ENCODE data around the gene MDM2. TPM values are rescaled to one million over a fixed set of nuclear protein-coding genes. Genes with fewer than 3 reads are reported as not detected.

MDM2 gene
- total and polyA plus RNA-seq, 10 donors, result 41.5 to 248 (median 111) TPM

- WGBS, 5 donors, result 84 to 92% (median 88%) methylated on average over 10 of the region's 10 CpGs
- Histone ChIP-seq H3K9me3 (no peaks in the 10 kb centered on the region), H3K27me3 (replicated peaks in 1 of 7) (no peaks in the 10 kb centered on the region), H3K4me1 (peaks cover 0 to 9% (median 1%) of the 10 kb centered on the region in 6 donors), H3K4me3 (no peak overlapping the region), H3K27ac (no peak overlapping the region), H3K36me3 (peaks cover 0 to 76% (median 11%) of the 10 kb centered on the region in 6 donors)
- TF ChIP-seq CTCF (IDR thresholded peaks at IDR 0.05 in 8 of 11, conservative IDR thresholded peaks at IDR 0.05 in 3 of 11), result no peak
- TF ChIP-seq POLR2AphosphoS5 (IDR thresholded peaks at IDR 0.05), result no peak
- no peak for TF ChIP-seq POLR2A (IDR thresholded peaks at IDR 0.05)
- intact Hi-C loops (cut with DNase I; ENCODE audit: low total_unique reads), result loop anchor here (10.0 kb wide), 2 partner anchors 207 to 287 kb away; no protein-coding TSS in a partner anchor
- DNase-seq, result no peak
Observed at GRCh38 chr12:68868043-68868790, 60.2 kb downstream of the MDM2 start.

GRCh38 chr12:68870011-68870410 is 62.0 kb downstream of the MDM2 start:
- H3K36me3 ChIP-seq, result peaks cover 0 to 81% (median 11%) of the 10 kb centered on the region in 6 donors
- H3K27ac ChIP-seq, result no peak overlapping the region
- no peaks in the 10 kb centered on the region for H3K27me3 ChIP-seq (replicated peaks in 1 of 7)
- no peak for DNase-seq
- no peaks in the 10 kb centered on the region for H3K4me1 ChIP-seq
- TF ChIP-seq CTCF (IDR thresholded peaks at IDR 0.05 in 8 of 11, conservative IDR thresholded peaks at IDR 0.05 in 3 of 11), result no peak
- TF ChIP-seq POLR2AphosphoS5 (IDR thresholded peaks at IDR 0.05), result no peak
- TF ChIP-seq POLR2A (IDR thresholded peaks at IDR 0.05), result no peak
- no peaks in the 10 kb centered on the region for H3K9me3 ChIP-seq
- 88 to 94% (median 91%) methylated on average over 5 of the region's 5 CpGs for WGBS, 5 donors
- no peak overlapping the region for H3K4me3 ChIP-seq
- intact Hi-C loops (cut with DNase I; ENCODE audit: low total_unique reads), result no loop called here

DNA sequence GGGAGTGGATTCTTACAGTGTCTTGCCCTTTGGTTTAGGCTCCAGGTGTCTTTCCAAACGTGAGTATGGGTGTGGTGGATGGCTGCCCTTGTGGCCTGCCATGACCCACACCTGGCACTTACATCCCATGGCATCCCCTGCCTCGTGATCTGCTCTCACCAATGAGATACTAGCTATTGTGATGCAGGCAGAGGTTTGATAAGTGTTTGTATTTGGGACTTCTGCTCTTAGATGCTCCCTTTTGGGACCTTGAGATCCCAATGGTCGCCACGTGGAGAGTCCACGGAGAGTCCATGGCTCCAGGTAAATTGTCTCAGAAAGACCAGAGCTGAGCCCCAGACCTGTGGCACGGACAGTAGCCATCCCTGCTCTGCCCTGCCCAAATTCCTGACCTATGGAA is 62.5 kb downstream of the MDM2 start:
- 79 to 91% (median 87%) methylated on average over 6 of the region's 6 CpGs for WGBS, 5 donors
- Histone ChIP-seq H3K9me3 (no peaks in the 10 kb centered on the region), H3K4me3 (no peak overlapping the region), H3K27me3 (replicated peaks in 1 of 7) (no peaks in the 10 kb centered on the region), H3K27ac (no peak overlapping the region), H3K36me3 (peaks cover 0 to 77% (median 11%) of the 10 kb centered on the region in 6 donors), H3K4me1 (no peaks in the 10 kb centered on the region)
- no peak for TF ChIP-seq CTCF (IDR thresholded peaks at IDR 0.05 in 8 of 11, conservative IDR thresholded peaks at IDR 0.05 in 3 of 11)
- TF ChIP-seq POLR2A (IDR thresholded peaks at IDR 0.05), result no peak
- TF ChIP-seq POLR2AphosphoS5 (IDR thresholded peaks at IDR 0.05), result no peak
- intact Hi-C loops (cut with DNase I; ENCODE audit: low total_unique reads), result no loop called here
- no peak for DNase-seq

- H3K27ac ChIP-seq, result no peak overlapping the region
- no peaks in the 10 kb centered on the region for H3K9me3 ChIP-seq
- peaks cover 0 to 67% (median 11%) of the 10 kb centered on the region in 6 donors for H3K36me3 ChIP-seq
- H3K4me3 ChIP-seq, result no peak overlapping the region
- peaks cover 0 to 4% (median 0%) of the 10 kb centered on the region in 6 donors for H3K4me1 ChIP-seq
- intact Hi-C loops (cut with DNase I; ENCODE audit: low total_unique reads), result no loop called here
- H3K27me3 ChIP-seq (replicated peaks in 1 of 7), result no peaks in the 10 kb centered on the region
- DNase-seq, result no peak
- TF ChIP-seq CTCF (IDR thresholded peaks at IDR 0.05 in 8 of 11, conservative IDR thresholded peaks at IDR 0.05 in 3 of 11) (no peak), POLR2A (IDR thresholded peaks at IDR 0.05) (no peak), POLR2AphosphoS5 (IDR thresholded peaks at IDR 0.05) (no peak)
- 77 to 89% (median 80%) methylated on average over 8 of the region's 8 CpGs for WGBS, 5 donors
Observed at GRCh38 chr12:68871396-68871795, 63.4 kb downstream of the MDM2 start.

Data from spleen (tissue), 11 donors.